Panc1 (cell line): ENCODE results near the gene AGPS. TPM values are rescaled to one million over a fixed set of nuclear protein-coding genes. Genes with fewer than 3 reads are reported as not detected.

Experiments
- ATAC-seq: fragments of 200-7000 bp; cut with Tn5 transposase; 2 replicates; pipeline ENCODE4 v1.9.1; 2020; ENCODE audit warnings: mild to moderate bottlenecking, moderate library complexity
- BruUV-seq: library from RNA; stranded (reverse); fragments of 400-500 nt; replicated peaks from 2 replicates; lab custom pipeline; 2021; lab: Mats Ljungman, UMichigan
- CTCF ChIA-PET: fragments of 300-600 bp; sonication (Branson Sonifier 250); formaldehyde crosslinking; loops from one replicate; lab custom pipeline; 2022; ENCODE audit warnings: antibody characterized with exemption; lab: Charles Lee
- POLR2A ChIA-PET: fragments of 300-600 bp; sonication (Branson Sonifier 250); formaldehyde crosslinking; loops from one replicate; lab custom pipeline; 2022; ENCODE audit warnings: antibody characterized with exemption; lab: Charles Lee
- DNase-seq: peaks from one replicate; pipeline ENCODE4 v3.0.0-alpha.2; 2010; ENCODE audit warnings: low read depth, low spot score
- H3K27ac ChIP-seq: 2 replicates; pipeline ENCODE4 v1.5.1; 2011; ENCODE audit warnings: mild to moderate bottlenecking, low read length, inconsistent platforms
- H3K27me3 ChIP-seq: fragments of 200-500 bp; sonication (Bioruptor generic); 2 replicates; pipeline ENCODE4 v1.6.0; 2014; ENCODE audit warnings: low read length, inconsistent platforms; ENCODE audit not compliant: control insufficient read depth, insufficient read depth
- H3K36me3 ChIP-seq: fragments of 200-500 bp; sonication (Bioruptor generic); 2 replicates; pipeline ENCODE4 v1.5.1; 2014; ENCODE audit warnings: inconsistent platforms, mild to moderate bottlenecking, low read length, moderate library complexity; ENCODE audit not compliant: control insufficient read depth, insufficient read depth
- H3K4me1 ChIP-seq: 2 replicates; pipeline ENCODE4 v1.5.1; 2011; ENCODE audit warnings: inconsistent platforms, mild to moderate bottlenecking, low read length, moderate library complexity; ENCODE audit not compliant: control insufficient read depth, insufficient read depth
- H3K4me3 ChIP-seq, 2 experiments: 2 replicates each; pipeline ENCODE4 v1.5.1; 2011 to 2012; ENCODE audit warnings: low read depth in 2 of 2, low read length in 2 of 2, mild to moderate bottlenecking in 2 of 2, inconsistent platforms in 1 of 2, moderate library complexity in 1 of 2
- H3K9me3 ChIP-seq: fragments of 200-500 bp; sonication (Bioruptor generic); 2 replicates; pipeline ENCODE4 v1.5.1; 2014; ENCODE audit warnings: low read depth, mild to moderate bottlenecking, inconsistent platforms, low read length, moderate library complexity; ENCODE audit not compliant: control insufficient read depth, insufficient read depth
- CTCF ChIP-seq: fragments of 450-650 bp; IDR thresholded peaks from 2 replicates; pipeline ENCODE4 v1.5.1; 2017; ENCODE audit warnings: mild to moderate bottlenecking
- POLR2AphosphoS5 ChIP-seq: IDR thresholded peaks from 2 replicates; pipeline ENCODE4 v1.6.1; 2012; ENCODE audit warnings: mild to moderate bottlenecking, low read depth, low read length, moderate library complexity
- SIN3A ChIP-seq: IDR thresholded peaks from 2 replicates; pipeline ENCODE4 v1.6.1; 2012; ENCODE audit warnings: low read depth, mild to moderate bottlenecking, low read length, moderate library complexity, borderline replicate concordance; ENCODE audit not compliant: insufficient read depth
- TCF7L2 ChIP-seq: IDR thresholded peaks from 2 replicates; pipeline ENCODE4 v1.6.1; 2011; ENCODE audit warnings: mild to moderate bottlenecking, low read depth, low read length, inconsistent platforms
- in situ Hi-C: cut with HindIII; loops from 2 replicates; pipeline ENCODE4 v1.10.0; 2016; ENCODE audit warnings: low sequenced_read_pairs, low pct_unique_long_range_greater_than_20kb
- intact Hi-C: fragments of 100-400 bp; cut with micrococcal nuclease; formaldehyde crosslinking; loops from one replicate; pipeline ENCODE4 v1.10.0; 2022; ENCODE audit not compliant: unreplicated experiment
- total RNA-seq: library from RNA; stranded (reverse); gene quantifications from one replicate; pipeline ENCODE4 v1.2.1, GENCODE V29; 2021; ENCODE audit not compliant: unreplicated experiment
- TF ChIP-seq, protein P1 (sequence below), 2 experiments: IDR thresholded peaks; 2 replicates each; pipeline ENCODE4 v1.6.1; 2011 to 2012; ENCODE audit warnings: low read depth in 2 of 2, control low read depth in 1 of 2, low read length in 1 of 2, mild to moderate bottlenecking in 1 of 2, moderate library complexity in 1 of 2; ENCODE audit not compliant: insufficient read depth in 1 of 2

Gene AGPS
- total RNA-seq, 1 experiment from 2014 or later, result 68.7 TPM

DNA sequence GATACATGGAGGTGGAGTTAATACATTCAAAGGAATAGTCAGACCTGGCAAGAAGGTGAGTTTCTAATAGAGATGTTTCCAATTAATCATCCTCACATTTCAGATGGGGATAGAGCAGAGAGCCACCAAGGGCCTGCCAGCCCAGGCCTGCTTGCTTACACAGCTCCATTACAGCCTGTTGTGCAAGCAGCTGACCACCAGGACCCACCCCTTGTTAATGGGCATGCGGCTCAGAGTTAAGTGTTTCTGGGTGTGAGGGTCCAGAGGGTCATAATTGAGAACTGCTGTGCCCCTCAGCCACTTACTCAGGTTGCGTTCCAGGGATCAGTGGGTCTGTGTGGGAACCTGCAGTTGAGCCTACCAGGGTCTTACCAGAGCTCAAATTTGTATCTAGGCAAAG is 199.8 kb downstream of the AGPS start:
- H3K4me3 ChIP-seq, result no peak overlapping the region
- intact Hi-C loops (no loop called here), in situ Hi-C loops (no loop called here)
- DNase-seq (no peak), ATAC-seq (no peak)
- H3K4me1 ChIP-seq, result no peaks in the 10 kb centered on the region
- no peaks in the 10 kb centered on the region for H3K9me3 ChIP-seq
- H3K36me3 ChIP-seq, result no peaks in the 10 kb centered on the region
- BruUV-seq, result no TSS peak
- peaks cover 5% of the 10 kb centered on the region; the same call in 1 of the 2 replicates for H3K27me3 ChIP-seq
- no peak overlapping the region for H3K27ac ChIP-seq
- CTCF ChIA-PET, result interaction anchor here (0.6 kb wide), 1 partner anchor 255 kb away, joined by 3 read pairs; no protein-coding TSS in a partner anchor
- TF ChIP-seq TCF7L2 (no peak), POLR2AphosphoS5 (no peak), SIN3A (no peak), CTCF (no peak)
- TF ChIP-seq, protein P1, sequence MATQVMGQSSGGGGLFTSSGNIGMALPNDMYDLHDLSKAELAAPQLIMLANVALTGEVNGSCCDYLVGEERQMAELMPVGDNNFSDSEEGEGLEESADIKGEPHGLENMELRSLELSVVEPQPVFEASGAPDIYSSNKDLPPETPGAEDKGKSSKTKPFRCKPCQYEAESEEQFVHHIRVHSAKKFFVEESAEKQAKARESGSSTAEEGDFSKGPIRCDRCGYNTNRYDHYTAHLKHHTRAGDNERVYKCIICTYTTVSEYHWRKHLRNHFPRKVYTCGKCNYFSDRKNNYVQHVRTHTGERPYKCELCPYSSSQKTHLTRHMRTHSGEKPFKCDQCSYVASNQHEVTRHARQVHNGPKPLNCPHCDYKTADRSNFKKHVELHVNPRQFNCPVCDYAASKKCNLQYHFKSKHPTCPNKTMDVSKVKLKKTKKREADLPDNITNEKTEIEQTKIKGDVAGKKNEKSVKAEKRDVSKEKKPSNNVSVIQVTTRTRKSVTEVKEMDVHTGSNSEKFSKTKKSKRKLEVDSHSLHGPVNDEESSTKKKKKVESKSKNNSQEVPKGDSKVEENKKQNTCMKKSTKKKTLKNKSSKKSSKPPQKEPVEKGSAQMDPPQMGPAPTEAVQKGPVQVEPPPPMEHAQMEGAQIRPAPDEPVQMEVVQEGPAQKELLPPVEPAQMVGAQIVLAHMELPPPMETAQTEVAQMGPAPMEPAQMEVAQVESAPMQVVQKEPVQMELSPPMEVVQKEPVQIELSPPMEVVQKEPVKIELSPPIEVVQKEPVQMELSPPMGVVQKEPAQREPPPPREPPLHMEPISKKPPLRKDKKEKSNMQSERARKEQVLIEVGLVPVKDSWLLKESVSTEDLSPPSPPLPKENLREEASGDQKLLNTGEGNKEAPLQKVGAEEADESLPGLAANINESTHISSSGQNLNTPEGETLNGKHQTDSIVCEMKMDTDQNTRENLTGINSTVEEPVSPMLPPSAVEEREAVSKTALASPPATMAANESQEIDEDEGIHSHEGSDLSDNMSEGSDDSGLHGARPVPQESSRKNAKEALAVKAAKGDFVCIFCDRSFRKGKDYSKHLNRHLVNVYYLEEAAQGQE (IDR thresholded peaks at IDR 0.05; ENCODE audit: insufficient read depth in 1 of 2, low read depth in 2 of 2, low read length in 1 of 2), result no peak
- POLR2A ChIA-PET, result no interaction called here

GRCh38 chr2:177592945-177593344 is 200.4 kb downstream of the AGPS start:
- TF ChIP-seq, protein P1 (IDR thresholded peaks at IDR 0.05; ENCODE audit: insufficient read depth in 1 of 2, low read depth in 2 of 2, low read length in 1 of 2), result no peak
- no peak for TF ChIP-seq SIN3A
- TF ChIP-seq CTCF, result no peak
- TF ChIP-seq POLR2AphosphoS5, result no peak
- no peak for TF ChIP-seq TCF7L2
- in situ Hi-C loops, result no loop called here
- Histone ChIP-seq H3K27ac (no peak overlapping the region), H3K9me3 (no peaks in the 10 kb centered on the region), H3K36me3 (no peaks in the 10 kb centered on the region), H3K4me1 (no peaks in the 10 kb centered on the region), H3K4me3 (no peak overlapping the region), H3K27me3 (peaks cover 5% of the 10 kb centered on the region; the same call in 1 of the 2 replicates)
- CTCF ChIA-PET, result no interaction called here
- intact Hi-C loops, result no loop called here
- POLR2A ChIA-PET, result no interaction called here
- no peak for DNase-seq
- no TSS peak for BruUV-seq
- no peak for ATAC-seq
